SKM-1 treated with dmso at 0.1 percent for 144 hours (cell line): ENCODE data around the gene DOK3.
A peak's percentile ranks its signal among the peaks of the same experiment; 100 is the strongest.

Experiments used
- DNase-seq: peaks from one replicate; lab custom pipeline; 2025; ENCODE audit not compliant: unreplicated experiment; lab: John Stamatoyannopoulos, UW

The DOK3 gene

GRCh38 chr5:177469750-177470525 lies 39.7 kb downstream of the DOK3 start:
- DNase-seq: no peak

DNA sequence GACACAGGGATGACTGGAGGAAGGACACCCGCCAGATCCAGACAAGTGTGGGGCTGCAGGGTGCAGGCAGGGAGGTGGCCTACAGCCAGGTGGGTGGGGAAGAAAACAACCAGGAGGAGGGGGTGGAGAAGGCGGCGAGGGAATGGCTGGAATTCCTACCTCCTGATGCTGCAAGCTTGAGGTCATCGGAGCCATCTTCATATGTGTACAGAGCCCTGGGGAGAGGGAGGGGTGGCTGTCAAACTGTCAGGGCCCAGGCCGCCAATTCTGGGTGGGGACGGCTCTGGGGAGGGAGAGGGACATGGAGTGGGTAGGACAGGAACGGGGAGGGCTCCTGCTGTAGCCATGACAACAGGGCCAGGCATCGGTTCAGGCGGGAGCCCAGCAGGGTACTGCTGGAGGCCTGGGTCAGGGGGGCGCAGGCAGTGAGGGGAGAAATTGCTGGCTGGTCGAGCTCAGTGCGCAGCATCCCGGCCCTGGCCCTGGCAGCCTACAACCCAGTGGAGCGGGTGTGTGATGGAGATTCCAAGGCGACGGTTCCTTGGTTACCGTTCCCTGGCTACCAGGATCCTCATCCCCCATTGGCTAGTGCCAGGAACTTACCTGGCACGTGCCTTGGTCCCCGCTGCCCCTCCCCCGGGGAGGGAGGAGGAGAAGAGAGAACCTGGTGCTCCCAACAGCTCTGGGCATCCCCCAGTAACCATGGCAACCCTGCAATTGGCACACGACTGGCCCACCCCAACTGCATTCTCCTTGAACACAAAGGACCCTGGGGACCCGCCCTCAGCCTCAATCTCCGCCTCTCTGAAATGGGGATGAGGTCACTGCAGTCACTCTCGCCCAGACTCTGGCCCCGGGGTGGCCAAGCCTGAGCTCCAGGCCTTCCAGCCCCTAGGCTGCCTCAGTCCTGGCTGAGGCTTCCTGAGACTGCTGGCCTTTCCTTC lies 40.7 kb downstream of the DOK3 start:
- DNase-seq: no peak

GRCh38 chr5:177468329-177468684 lies 41.3 kb downstream of the DOK3 start:
- no peak for DNase-seq

DNA sequence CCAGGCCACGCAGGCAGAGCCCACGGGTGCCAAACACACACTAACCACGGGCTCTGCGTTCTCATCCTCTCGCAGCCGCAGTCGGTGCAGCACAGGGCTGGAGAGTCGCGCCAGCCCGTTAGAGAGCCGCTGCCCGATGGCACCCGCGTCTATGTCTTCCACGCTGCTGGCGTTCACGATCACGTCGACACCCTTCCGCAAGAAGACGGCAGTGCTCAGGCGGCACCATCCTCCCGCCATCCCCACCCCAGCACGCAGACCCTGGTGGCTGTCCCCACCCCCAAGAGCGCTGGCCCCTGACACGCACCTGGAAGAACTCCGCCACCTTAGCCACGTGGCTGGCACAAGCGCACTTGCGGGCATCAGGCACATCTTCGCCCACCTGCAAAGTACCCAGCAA lies 42.2 kb downstream of the DOK3 start:
- no peak for DNase-seq

GRCh38 chr5:177466861-177467260 lies 42.8 kb downstream of the DOK3 start:
- no peak for DNase-seq

DNA sequence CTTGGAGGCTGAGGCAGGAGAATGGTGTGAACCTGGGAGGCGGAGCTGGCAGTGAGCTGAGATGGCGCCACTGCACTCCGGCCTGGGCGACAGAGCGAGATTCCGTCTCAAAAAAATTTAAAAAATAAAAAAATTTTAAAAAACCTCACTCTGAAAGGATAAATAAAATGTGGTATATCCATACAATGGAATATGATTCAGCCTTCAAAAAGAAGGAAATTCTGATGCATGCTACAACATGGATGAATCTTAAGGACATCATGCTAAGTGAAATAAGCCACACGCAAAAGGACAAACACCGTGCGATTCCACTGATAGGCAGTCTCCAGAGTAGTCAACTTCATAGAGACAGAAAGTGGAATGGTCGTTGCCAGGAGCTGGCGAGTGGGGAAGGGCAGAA lies 44.6 kb downstream of the DOK3 start:
- no peak for DNase-seq

DNA sequence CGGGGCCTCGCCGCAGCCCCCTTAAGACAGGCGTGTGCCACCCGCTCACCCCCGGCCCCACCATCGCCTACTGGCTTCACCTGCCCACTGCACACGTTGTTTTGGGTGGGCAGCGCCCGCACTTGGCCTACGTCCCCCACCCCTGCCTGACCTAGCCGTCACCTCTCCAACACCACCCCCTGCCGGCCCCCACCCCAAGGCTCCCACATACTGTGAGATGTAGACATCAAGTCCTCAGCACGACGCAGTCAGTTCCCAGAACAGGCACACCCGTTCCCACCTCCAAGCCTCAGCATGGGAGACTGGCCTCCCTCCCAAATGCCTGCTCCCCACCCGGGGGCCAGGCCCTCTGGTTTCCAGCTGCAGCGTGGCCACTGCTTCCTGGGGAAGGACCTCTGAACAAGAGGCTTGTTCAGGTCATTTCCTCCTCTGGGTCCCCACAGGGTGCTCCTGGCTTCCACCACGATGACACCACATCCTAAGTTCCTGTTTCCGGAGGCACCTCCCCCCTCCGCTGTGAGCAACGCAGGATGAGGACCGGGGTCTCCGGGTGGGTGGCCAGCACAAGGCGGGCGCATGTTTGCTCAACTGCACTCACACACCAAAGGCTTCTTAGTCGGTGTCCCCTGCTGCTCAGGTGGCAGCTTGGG lies 47.5 kb downstream of the DOK3 start:
- peak; percentile 86 for DNase-seq

DNA sequence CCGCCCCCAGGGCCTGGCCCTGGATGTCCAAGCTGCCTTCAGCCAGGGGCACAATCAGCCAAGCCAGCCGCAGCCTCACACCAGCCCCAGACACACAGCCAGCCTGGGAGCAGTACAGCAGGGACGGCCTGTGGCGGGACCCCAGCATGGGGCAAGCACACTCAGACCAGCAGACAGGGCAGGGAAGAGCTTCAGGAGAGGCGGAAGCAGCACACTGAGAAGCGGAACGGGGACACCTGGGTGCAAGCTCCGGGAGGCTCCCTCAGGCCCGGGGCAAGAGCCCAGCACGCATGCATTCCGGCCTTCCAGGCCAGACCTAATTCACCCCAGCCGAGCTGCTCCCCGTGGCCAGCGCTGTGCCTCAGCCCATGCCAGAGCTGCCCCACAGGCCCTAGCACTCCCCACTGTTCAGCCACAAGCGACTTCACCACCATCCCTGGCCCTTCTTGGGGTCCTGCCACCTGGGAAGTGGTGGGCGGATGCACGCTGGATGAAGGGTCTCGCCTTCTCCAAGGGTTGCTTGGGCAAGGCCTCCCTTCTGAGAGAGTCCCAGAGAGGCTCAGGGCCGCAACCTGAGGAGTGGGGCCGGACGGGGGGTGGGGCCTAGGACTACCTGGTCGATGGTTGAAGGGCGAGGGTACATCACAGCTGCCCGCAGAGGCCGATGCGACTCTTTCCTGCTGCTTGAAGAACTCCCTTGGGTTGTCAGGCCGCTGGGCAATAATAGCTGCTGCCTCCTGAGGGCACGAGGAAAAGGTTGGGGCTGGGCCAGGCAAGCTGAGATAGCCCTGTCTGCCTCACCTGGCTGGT lies 49.6 kb downstream of the DOK3 start:
- DNase-seq: no peak

DNA sequence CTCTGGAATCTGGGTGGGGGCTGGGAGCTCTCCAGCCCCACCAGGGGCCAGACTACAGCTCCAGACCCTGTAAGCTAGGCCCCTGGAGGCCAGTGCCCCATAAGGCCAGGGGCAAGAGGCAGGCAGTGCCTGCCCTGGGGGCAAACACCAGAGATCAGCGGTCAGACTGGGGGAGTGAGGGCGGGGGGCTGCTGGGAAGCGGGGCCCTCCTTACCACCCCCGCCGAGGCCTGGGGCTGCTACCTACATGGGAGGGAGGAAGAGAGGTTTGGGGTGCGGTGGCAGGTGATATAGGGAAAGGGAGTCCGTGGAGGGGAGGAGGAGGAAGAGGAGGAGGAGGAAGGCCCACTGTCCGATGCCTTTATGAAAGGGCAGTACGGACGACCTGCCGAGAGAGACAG lies 50.3 kb downstream of the DOK3 start:
- DNase-seq: no peak

GRCh38 chr5:177458912-177459350 lies 50.7 kb downstream of the DOK3 start:
- DNase-seq: no peak

DNA sequence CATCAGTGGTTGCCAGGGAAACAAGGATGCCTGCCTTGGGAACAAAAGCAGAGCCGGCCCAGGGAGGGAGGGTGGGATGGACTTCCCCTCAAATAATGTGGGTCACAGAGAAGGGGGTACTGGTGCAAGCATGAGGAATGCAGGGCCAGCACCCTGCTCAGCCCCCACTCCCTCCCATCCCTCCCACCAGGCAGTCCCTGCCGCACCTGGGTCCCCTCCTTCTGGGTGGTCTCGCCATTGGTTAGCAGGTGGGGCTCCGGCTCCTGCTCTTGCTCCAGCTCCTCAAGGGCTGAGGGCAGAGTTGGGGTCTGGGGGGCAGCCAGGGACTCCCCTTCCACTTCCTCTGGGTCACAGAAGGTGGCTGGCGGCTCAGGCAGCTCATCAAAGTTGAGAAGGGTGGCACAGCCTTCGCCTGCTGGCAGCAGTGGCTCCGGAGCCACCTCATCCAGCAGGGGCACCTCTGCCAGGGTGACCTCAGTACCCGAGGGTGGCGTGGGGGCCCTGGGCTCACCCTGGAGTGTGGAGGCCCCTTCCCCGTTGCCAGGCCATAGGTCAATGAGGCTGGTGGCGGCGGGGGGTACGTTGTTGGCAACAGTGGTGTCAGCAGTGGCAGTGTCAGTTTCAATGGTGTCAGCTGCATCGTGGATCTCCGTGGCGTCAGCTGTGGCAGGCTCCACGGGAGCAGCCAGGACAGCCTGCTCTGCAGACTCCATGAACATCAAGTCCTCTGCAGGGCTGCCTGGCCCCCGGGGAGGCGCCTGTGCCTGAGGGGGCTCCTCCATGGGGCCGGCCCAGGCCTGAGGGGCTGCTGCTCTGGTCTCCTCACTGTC lies 51.6 kb downstream of the DOK3 start:
- no peak for DNase-seq

DNA sequence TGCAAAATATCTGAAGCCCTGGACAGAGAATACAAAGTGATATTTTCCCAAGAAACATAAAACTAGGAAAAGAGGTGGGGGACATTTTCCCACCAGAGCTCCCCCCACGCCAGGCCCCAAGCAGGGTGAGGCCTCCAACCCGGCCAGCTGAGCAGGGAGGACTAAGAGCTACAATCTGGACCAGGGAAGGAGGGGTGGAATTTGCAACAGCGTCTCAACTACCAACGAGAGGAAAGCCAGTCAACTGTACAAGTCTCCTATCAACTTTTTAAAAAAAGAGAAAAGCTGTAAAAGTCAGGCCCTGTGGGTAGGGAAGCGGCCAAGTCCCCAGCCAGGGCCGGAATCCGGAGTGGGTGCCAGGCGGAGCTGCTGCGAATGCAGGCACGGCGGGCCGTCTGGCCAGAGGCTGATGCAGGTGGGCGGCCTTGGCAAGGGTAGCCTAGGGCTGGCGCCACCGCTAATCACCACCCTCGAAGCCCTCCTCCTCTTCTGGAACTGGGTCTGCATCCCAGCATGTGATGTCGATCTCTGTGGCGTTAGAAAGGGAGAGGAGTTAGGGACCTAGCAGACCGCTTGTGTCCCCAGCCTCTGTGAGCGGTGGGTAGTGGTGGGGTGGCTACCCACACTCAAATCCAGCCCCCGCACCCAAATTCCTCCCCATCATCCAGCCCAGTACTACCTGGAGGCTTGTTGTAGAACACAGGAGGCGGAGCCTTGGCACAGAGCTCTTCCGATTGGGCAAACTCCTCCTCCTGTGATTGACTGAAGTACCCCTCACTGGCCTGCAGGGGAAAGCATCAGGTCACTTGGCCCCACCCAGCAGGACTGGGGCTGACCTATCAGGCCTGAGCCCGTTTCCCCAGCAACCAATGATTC lies 52.4 kb downstream of the DOK3 start:
- DNase-seq: peak; percentile 96

DNA sequence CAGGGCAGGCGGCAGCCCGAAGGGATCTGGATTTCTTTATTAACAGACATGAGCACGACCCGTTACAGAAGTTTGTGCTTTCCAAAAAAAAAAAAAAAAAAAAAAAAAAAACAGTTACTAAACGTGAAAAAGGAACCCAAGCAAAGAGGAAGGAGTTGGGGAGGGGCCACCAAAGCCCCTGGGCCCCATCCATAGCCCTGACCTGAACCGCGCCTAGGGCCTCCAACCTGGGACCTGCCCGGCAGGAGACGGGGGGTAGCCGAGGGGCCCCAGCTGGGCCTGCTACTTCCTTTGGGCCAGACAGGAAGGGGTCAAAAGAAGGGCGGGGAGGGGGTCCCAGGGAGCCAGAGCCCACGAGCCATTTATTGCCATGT lies 53.0 kb downstream of the DOK3 start:
- DNase-seq: no peak

GRCh38 chr5:177455661-177456590 lies 53.7 kb downstream of the DOK3 start:
- peak; percentile 71 for DNase-seq

DNA sequence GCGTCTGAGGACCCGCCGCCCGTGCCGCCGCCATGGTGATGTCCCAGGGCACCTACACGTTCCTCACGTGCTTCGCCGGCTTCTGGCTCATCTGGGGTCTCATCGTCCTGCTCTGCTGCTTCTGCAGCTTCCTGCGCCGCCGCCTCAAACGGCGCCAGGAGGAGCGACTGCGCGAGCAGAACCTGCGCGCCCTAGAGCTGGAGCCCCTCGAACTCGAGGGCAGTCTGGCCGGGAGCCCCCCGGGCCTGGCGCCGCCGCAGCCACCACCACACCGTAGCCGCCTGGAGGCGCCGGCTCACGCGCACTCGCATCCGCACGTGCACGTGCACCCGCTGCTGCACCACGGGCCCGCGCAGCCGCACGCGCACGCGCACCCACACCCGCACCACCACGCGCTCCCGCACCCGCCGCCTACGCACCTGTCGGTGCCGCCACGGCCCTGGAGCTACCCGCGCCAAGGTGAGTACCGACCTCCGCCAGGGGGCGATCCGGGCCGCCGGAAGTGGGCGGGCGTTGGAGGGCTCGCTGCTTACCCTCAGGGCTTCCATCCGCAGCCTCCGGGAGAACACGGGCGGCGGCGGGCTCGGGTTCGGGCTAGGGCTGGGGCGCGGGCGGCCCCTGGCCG lies 54.5 kb downstream of the DOK3 start:
- peak; percentile 63 for DNase-seq

DNA sequence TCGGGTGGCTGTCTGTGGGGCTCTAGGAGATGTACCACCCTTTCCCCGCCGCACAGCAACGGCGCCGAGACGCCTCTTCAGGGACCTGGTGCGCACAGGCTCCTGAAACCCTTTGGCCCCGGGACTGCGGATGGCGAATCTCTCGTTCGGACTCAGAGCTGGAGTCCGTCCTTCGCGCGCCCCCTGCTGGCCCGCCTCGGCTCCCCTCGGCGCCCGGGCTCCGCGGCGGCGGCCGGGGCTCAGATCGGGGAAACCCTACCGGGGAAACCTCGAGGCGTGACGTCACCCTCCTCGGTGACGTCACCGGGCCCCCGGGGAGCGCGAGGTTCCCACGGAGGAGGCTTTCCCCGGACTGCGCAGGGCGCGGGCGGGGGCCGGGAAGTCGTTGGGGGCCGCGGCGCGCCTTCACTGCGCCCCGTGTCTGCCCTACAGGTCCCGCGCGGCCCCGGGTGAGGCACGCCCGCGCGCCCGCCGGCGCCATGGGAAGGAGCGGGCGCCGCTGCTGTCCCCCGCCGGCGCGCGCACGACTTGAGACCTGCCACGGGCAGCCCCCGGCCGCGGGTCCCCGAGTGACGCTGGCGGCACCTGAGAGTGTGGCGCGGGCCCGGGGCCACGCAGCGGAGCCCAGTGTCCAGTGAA lies 55.1 kb downstream of the DOK3 start:
- DNase-seq: peak; percentile 87

- no peak for DNase-seq
Measured at GRCh38 chr5:177453852-177454396, 55.7 kb downstream of the DOK3 start.
